ENCODE data around the gene RNF31.

The RNF31 gene

DNA sequence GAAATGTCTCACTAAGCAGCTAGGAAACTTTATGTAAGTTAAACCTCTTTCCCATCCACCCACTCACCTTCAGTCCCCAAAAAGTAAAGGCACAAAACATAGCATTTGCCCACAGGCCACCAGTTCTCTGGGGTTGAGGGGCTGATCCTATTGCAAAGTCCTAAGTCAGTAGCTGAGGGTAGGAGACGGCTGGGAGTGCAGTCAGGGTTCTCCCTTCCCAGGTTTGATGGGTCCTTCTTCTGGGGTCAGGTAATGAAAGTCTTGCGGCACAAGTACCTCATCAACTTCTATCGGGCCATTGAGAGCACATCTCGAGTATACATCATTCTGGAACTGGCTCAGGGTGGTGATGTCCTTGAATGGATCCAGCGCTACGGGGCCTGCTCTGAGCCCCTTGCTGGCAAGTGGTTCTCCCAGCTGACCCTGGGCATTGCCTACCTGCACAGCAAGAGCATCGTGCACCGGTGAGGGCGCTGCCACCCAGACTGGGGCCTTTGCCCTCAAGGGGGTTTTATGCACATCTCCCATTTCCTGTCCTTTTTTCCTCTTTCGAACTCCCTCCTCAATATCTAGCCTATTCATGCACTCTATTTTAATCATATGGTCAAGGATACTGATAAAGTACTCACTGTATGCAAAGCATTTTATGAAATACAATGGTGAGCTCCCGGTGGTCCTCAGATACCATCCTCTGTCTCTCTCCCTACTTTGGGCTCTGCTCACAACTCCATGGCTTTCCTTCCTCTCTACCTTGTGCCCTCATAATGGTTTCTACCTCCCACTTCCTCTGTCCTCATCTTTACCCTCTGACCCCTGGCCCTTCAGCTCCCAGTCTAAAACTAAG is 59.2 kb downstream of the RNF31 start:
- no peak for ATAC-seq
- TF ChIP-seq ZFP30 (CRISPR knock-in tag; IDR thresholded peaks at IDR 0.05) (no peak), OSR1 (CRISPR knock-in tag; IDR thresholded peaks at IDR 0.05) (no peak), BACH2 (CRISPR knock-in tag; IDR thresholded peaks at IDR 0.05; ENCODE audit: borderline replicate concordance) (no peak), TCF4 (CRISPR knock-in tag; IDR thresholded peaks at IDR 0.05; ENCODE audit: borderline replicate concordance) (no peak), ZNF8 (CRISPR knock-in tag; IDR thresholded peaks at IDR 0.05) (no peak), ZC3H10 (CRISPR knock-in tag; IDR thresholded peaks at IDR 0.05) (no peak), CSRNP3 (CRISPR knock-in tag; IDR thresholded peaks at IDR 0.05) (no peak), ARNTL (CRISPR knock-in tag; IDR thresholded peaks at IDR 0.05; ENCODE audit: borderline replicate concordance, low read depth) (no peak), TOX (CRISPR knock-in tag; IDR thresholded peaks at IDR 0.05; ENCODE audit: borderline replicate concordance) (no peak)

GRCh38 chr14:24207104-24207551 is 59.8 kb downstream of the RNF31 start:
- TF ChIP-seq GLIS3 (CRISPR knock-in tag; IDR thresholded peaks at IDR 0.05) (no peak), TSHZ2 (CRISPR knock-in tag; IDR thresholded peaks at IDR 0.05) (no peak), ISL1 (CRISPR knock-in tag; IDR thresholded peaks at IDR 0.05) (no peak)
- ATAC-seq = no peak

DNA sequence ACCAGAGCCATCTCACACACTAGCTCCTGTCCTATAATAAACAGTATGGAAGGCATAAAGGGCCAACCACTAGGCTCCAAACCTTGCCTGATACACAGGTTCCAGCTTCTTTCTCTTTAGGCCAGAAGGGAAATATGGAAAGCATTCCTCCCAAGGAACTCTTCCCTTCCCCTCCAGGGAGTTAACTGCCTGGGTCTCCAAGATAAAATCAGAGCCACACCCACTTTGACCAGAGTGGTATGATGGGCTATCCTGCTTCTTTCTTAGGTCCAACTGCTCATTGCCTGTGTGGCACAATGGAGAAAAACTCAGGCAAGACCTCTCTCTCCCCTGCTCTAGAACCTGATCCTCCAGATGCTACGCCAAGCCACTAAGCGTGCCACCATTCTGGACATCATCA is 60.3 kb downstream of the RNF31 start:
- ATAC-seq = no peak
- TF ChIP-seq ZNF565 (CRISPR knock-in tag; conservative IDR thresholded peaks at IDR 0.05; ENCODE audit: low read depth) = no peak
- no peak for TF ChIP-seq OSR1 (CRISPR knock-in tag; IDR thresholded peaks at IDR 0.05)
- TF ChIP-seq ARNTL (CRISPR knock-in tag; IDR thresholded peaks at IDR 0.05; ENCODE audit: borderline replicate concordance, low read depth) = no peak
- TF ChIP-seq CREB5 (CRISPR knock-in tag; IDR thresholded peaks at IDR 0.05; ENCODE audit: low read depth) = no peak
- TF ChIP-seq TSHZ2 (CRISPR knock-in tag; IDR thresholded peaks at IDR 0.05) = no peak
- no peak for TF ChIP-seq GLIS3 (CRISPR knock-in tag; IDR thresholded peaks at IDR 0.05)
- no peak for TF ChIP-seq PPARA (CRISPR knock-in tag; IDR thresholded peaks at IDR 0.05; ENCODE audit: borderline replicate concordance)
- no peak for TF ChIP-seq ZC3H10 (CRISPR knock-in tag; IDR thresholded peaks at IDR 0.05)
- no peak for TF ChIP-seq ZFP30 (CRISPR knock-in tag; IDR thresholded peaks at IDR 0.05)
- TF ChIP-seq ISL1 (CRISPR knock-in tag; IDR thresholded peaks at IDR 0.05) = no peak
- TF ChIP-seq CSDC2 (CRISPR knock-in tag; IDR thresholded peaks at IDR 0.05) = no peak
- TF ChIP-seq CSRNP3 (CRISPR knock-in tag; IDR thresholded peaks at IDR 0.05) = no peak
- no peak for TF ChIP-seq ZNF8 (CRISPR knock-in tag; IDR thresholded peaks at IDR 0.05)
- TF ChIP-seq SNAI2 (CRISPR knock-in tag; IDR thresholded peaks at IDR 0.05) = no peak
- TF ChIP-seq TCF4 (CRISPR knock-in tag; IDR thresholded peaks at IDR 0.05; ENCODE audit: borderline replicate concordance) = no peak
- no peak for TF ChIP-seq PATZ1 (CRISPR knock-in tag; IDR thresholded peaks at IDR 0.05; ENCODE audit: borderline replicate concordance)
- no peak for TF ChIP-seq BACH2 (CRISPR knock-in tag; IDR thresholded peaks at IDR 0.05; ENCODE audit: borderline replicate concordance)
- no peak for TF ChIP-seq ZFP3 (CRISPR knock-in tag; IDR thresholded peaks at IDR 0.05)
- TF ChIP-seq TOX (CRISPR knock-in tag; IDR thresholded peaks at IDR 0.05; ENCODE audit: borderline replicate concordance) = no peak
- TF ChIP-seq POU6F1 (CRISPR knock-in tag; IDR thresholded peaks at IDR 0.05; ENCODE audit: borderline replicate concordance, low read depth) = no peak
